A204.1 (cell line): ENCODE measurements around the gene CSNK2A3.
"Not testable (repeated sequence)": the region's sequence is repeated elsewhere in the genome, so short reads cannot be mapped to it uniquely, and the experiment has no call there.

Experiments
- FAIRE-seq: peaks from 2 replicates; lab custom pipeline; 2012; peaks lifted over from hg19 to GRCh38; lab: Jason Lieb, UNC

Gene CSNK2A3

DNA sequence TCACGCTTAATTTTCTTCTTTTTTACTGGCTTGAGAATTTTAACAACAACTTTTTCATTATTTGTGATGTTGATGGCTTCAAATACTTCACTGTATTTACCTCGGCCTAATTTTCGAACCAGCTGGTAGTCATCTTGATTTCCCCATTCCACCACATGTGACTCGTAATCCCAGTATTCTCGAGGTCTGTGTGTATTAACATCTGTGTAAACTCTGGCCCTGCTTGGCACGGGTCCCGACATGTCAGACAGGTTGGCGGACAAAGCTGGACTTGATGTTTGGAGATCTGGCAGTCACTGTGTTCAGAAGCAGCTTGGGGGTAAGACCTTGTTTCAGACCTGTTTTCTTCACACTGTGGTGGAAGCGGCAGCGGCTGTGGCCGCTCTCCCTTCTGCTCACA lies at the start of gene CSNK2A3:
CSNK2A3 (minus strand) TSS at position 373 of the 400 bp plus-strand sequence; CDS start at position 242, 131 bp downstream.
- FAIRE-seq, result not testable (repeated sequence)

DNA sequence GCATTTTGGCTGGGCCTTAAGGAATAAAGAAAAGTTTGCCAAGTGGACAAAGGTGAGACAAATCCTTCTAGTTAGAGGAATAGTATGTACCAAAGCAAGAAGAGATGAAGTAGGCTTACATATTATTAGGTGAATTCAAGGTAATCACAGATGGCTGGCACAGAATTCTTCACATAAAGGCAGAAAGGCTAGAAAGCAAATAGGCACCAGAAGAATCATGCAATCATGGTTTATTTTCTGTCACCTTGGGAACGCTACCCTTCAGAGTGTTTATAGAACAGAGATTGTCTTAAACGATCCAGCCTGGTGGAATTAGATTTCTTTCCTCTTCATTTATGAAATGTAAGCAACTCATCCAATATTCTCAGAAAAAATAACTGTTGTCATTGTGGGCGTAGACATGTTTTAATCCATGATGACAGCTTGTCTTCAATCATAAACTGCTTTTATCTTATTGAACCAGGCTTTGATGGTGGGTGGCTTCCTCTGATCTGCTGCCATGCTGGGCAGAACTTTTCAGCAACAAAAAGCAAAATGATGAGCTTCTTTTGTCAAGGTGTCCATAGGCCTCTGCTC lies 49.0 kb upstream of the CSNK2A3 start:
- no peak for FAIRE-seq

DNA sequence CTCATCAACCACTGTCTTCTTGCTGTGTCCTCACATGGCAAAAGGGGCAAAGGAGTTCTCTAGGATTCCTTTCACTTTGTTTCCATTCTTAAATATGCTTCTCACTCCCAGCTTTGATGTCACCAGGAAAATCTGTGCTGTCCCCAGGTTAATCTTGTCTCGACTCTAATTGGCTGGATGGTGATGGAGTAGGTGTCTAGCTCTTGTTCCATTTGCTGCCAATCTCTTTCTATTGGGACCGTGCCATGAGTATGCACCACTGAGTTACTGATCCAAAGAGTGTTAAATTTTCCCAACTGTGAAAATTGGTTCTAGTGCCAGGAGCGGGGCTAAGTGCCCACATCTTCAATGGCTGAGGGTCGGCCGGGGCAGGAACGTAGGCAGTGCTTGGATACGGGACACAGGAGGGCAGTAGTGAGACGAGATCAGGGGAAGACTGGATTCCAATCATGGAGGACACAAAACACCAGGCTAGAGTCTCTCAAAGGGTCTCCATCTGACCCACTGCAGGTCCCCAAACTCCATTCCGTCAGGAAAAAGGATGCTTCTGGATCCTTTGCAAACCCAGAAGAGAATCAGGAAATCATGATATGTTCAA lies 47.7 kb upstream of the CSNK2A3 start:
- FAIRE-seq, result no peak

DNA sequence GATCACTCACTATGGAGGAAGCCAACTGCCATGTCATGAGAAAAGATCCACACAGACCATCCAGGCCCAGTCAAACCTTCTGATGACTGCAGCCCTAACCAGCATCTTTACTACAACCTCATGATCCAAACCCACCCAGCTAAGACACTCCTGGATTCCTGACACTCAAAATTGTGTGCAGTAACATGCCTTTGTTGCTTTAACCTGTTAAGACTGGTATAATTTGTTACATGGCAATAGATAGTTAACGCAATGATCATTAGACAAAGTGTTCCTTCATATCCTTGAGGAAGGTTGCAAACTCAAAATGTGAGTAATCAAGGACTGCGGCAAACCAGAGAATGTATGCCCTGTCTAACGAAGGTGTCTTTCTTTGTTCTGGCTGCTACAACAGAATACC lies 47.1 kb upstream of the CSNK2A3 start:
- no peak for FAIRE-seq

DNA sequence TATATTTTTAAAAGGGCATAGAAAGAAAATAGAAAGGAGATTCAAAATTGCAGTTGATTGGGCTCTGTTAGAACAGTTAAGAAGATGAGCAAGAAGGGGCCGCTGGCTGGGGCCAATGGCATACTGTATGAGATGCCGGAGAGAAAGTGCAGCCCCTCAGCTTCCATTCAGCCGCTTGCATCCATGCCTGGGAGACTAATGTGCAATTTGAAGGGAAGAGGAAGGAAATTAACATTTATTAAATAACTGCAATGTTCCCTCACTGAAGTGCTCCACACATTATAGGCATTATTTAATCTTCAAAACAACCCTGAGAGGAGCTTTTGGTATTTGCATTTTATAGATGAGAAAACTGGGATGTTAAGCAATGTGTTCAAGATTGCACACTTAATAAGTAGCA lies 44.7 kb upstream of the CSNK2A3 start:
- FAIRE-seq, result no peak

DNA sequence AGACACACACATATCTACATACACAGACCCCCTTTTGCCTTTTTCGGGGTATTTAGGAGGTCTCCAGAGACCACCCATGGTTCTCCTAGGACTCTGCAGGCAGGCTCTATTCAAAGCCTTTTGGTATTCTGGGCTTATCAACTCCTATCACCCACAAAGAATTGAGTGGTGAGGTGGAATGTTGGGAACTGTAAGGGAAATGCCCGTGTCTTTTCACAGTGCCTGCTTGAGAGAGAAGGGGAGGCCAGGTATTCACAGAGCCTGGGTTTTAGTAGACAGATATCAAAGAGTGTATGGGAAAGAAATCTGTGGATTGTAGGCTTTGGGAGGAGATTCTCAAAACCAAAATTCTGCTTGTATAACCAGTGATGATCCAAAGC lies 44.0 kb upstream of the CSNK2A3 start:
- no peak for FAIRE-seq

DNA sequence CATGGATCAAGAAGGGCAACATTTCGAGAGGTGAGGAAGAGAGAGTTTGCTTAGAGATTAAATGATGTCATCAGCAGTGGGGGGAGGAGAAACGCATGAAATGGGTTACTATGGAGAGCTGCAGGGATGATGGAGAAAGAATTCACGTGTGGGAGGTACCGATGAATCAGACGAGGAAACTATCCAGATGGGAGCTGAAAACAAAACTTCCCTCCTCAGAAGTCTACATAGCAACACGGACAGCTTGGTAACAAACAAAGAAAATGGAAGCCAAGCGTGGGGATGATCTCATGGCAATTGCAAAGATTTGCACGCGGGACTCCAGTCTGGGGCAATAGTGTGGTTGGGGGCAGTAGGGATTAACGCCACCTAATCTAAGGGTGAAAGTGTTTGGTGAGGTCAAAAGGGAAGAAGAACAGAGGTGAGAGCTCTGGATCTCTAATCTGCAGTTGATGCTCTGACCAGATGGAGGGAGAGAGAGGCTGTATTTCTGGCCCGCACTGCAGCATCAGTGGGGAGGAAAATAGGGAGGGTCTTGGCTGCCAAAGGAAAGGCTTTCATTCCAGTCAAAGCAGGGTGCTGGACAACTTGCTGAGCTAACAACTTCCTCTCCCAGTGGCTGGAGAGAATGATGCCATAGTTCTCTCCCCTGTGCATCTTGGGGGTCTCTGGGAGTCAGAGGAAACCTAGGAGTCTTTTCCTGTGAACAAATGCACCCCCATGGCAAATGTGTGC lies 43.4 kb upstream of the CSNK2A3 start:
- no peak for FAIRE-seq

DNA sequence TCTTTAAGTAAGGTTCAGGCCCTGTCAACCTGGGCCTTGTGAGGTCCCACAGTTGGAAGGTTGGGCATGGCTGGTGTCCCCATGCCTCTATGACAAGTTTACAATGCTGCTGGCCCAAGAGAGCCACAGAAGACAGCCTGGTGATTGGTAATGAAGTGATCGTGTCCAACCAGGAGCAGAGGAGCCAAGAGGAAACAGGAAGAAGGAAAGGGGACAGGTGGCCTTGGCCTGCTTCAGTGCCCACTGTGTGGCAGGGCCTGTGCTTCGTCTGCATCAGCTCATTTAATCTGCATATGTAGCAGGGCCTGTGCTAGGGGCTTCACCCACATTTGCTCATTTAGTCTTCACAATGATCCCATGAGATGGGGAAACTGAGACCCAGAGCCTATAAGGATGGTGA lies 42.1 kb upstream of the CSNK2A3 start:
- no peak for FAIRE-seq

DNA sequence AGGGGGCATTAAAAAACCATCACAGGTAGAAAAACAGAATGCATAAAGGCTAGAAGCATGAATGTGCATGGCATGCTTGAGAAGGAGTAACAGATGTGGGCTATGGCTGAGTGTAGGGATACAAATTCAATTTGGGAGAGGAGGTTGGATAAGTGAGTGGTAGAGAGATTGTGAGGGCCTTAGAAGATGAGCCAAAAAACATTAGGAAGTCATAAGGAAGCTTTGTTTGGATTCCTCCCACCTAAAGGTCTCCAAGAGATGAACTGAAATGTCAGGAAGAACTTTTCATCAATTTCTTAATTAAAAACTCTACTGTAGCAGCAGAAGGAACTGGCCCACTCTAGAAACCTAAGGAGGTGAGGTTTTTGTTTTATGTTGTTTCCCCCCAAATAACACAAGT lies 41.2 kb upstream of the CSNK2A3 start:
- no peak for FAIRE-seq

DNA sequence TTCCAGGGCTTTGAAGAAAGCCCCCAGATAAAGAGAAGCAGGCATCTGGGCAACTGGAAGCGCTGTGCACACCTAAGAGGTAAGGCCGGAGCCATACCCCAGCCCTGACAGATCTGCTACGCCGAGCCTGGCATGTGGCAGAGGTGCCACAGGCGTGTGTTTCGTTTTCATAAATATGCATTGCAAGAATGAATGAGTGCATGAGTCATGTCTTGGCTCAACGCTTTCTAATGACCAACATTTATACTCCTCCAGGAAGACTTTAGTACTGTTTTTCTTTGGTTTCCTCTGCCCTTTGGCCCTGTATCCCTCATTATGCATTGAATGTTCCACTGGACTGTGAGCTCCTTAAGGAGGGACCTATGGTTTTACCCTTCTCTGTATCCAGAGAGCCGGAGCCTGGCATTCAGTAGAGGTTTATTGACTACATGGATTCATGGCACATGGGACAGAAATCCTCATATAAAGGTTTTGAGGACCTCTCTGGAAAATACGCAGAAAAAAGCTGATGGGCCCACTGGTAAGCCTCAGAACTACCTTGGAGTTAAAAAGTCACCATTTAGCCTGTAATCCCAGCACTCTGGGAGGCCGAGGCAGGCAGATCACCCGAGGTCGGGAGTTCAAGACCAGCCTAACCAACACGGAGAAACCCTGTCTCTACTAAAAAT lies 38.9 kb upstream of the CSNK2A3 start:
- no peak for FAIRE-seq

DNA sequence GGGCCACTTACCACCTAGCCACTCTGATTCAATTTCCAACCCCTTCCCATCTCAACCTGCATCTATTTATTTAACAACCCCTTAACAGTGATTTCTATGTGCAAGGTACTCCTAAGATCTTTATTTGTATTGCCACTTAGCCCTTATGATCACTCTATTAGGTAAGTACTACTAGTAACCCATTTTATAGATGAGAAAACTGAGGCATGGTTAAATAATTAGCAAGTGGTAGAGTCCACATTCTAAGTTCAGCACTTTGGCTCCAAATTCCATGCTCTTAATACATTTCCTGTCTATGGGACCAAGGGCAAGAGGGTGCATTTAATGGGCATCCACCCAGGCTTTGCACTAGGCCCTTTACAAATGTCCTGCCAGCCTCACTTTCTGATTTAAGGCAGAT lies 38.1 kb upstream of the CSNK2A3 start:
- FAIRE-seq, result no peak

DNA sequence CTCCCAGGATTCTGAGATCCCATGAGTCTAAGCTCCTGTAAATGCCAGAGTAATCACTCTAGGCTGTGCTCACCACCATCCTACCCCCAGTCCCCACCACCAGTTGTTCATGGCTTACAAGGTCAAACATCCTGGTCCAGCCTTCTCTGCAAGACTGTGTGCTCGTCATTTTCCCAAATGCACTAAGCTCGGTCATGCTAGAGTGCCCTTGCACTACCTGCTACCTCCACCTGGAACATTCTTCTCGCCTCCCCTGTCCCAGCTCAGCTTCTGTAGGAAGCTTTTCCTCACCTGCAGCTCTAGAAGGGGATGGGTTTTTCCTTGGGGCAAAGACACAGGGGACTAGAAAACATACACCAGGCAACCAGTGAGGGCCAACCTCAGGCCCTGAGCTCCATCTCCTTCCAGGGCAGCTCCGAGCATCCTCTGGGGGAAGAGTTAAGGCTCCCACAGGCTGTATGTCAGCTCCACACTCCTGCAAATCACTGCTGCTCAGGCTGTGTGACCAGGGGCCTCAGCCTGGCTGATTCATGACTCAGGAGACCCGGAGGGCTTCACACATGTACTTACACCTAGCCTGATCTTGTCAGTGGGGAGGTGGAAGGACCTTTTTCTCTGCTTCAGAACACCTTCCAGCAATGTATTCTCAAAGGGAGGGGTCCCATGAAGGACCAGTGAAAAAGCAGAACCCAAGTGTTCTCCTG lies 37.2 kb upstream of the CSNK2A3 start:
- no peak for FAIRE-seq

DNA sequence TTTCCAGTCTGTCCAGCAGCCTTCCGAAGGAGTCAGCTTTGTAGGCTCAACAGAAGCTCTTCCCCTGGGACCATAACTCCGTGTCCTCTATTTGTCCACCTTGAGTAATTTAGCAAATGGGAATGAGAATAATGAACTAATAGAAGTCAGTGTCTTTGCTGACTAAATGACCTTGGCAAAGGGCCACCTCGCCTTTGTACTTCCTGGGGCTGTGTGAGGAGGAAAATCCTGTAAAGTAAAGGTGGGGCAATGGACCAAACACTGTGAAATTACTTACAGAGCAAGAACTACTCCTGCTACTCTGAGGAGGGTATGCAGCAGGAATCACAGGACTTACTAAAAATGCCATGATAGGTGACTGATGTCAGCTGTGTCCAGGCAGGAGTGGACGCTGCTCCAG lies 36.2 kb upstream of the CSNK2A3 start:
- FAIRE-seq, result no peak

DNA sequence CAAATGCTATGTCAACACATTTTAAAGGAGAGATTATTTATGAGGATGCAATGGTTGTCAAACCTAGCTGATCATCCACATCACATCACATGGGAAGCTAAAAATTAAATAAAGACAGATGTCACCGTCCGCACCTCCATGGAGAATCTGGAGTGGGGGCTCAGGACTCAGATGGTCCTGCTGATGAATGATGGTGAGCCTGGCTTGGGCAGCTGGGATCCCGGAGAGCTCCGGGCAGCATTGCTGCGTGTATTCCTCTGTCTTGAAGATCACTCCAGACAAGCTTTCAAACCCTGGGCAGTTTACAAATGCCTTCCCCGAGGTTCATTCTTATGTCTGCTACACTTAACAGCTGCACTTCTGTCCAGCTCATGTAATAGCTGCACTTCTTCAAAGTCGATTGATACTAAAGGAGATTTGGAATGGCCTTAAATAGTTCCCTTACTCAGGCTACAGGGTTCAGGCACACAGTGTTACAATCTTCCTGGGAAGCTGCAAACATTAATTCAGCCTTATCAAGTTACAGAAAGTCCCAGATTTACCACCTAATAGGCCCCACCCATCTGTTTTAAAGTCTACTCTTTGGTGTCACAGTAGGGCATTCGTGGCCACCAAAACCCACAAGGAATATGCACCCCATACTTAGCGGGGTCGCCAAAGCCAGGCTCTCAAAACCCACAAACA lies 34.7 kb upstream of the CSNK2A3 start:
- no peak for FAIRE-seq

DNA sequence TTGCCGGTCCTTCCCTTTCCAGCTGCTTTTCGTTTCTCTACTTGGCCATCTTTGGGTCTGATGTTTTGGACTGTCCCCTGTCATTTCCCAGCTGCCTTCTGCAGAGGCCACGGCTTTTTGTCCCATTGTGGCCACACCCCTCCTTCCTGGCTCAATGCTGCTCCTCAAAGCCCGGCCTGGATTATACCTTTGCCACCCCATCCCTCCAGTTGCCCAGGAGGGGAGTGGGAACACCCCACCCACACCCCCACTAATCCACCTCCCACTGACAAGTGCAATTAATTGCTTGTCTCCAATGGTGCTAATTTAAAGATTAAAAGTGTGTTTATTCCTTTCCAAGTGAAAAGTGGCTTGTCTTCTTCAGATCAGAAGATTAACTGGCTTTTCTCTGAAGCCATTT lies 34.2 kb upstream of the CSNK2A3 start:
- no peak for FAIRE-seq

DNA sequence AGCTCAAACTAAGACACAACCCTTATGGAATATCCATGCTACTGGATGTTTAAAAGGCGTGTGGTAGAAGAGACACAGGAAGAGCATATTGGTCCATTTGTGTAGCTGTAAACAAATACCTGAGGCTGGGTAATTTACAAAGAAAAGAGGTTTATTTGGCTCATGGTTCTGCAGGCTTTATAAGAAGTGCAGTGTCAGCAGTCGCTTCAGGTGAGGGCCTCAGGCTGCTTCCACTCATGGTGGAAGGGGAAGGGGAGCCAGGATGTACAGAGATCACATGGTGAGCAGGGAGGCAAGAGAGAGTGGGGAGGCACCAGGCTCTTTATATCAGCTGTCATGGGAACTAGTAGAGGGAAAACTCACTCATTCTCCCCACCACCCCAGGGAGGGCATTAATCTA lies 31.8 kb upstream of the CSNK2A3 start:
- FAIRE-seq, result no peak

DNA sequence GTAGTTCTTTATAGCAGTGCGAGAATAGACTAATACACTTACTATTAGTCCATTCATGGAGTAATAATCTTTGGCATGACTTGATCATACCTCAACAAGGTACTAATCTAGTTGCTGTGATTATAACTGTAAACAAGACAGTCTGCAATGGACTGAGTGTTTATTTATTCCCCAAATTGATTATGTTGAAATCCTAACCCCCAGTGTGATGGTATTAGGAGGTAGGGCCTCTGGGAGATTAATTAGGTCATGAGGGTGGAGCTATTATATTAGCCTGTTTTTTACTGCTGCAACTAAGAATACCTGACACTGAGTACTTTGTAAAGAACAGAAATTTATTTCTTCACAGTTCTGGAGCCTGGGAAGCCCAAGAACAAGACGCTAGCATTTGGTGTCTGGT lies 30.9 kb upstream of the CSNK2A3 start:
- FAIRE-seq, result no peak

DNA sequence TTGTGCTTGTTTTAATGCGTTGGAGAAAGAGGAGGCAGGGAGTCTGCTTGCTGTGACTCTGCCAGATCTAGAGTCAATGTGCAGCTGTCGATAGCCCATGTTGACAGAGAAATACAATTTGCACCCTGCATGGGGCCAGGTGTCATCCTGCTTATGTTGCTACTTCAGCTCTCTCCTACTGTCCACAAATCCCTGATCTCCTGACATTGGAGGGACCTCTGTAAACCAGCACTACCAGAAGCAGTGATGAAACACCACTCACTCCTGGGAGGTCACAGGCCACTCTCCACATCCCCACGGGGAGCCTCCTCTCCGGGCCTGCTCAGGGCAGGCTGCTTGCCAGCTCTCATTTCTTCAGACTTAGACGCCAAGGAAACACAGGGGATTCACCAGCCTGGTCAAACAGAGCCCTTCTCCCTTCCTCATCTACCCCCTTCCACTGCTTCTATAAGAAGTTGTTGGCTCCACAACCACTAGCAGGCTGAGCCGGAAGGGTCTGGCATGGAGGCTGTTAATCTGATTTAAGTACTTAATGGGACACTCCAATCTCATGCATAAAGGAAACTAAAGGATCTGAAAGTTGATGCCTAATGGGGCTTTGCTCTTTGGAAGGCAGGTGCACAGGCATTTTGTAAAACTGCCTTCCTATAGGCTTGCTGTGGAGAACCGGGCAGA lies 29.9 kb upstream of the CSNK2A3 start:
- FAIRE-seq, result no peak

DNA sequence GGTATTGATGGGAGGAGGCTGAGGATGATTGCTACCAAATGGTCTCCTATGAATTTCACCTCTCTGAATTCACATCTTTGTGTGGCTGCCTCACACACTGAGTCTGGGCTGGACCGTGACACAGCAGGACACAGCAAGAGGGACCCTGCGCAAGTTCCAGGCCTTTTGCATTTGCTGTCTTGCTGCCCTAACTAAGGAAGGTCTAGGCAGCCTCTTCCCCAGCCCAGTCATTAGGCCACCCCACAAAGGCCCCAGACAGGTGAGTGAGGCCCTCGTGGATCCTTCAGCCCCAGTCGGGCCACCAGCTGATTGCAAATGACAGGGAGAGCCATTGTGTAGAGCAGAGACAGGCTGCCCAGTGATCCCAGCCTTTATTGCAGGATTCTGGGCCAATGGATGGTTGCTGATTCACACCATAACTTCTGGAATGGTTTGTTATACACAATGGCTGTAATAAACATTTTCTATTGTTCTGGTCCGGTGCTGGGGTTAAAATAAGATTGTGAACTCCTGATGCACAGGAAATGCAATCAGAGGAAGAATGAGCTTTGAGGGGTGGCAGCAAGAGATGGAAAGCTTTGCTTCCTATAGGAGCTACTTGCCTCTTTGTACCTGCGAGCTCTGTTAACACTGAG lies 28.5 kb upstream of the CSNK2A3 start:
- no peak for FAIRE-seq

DNA sequence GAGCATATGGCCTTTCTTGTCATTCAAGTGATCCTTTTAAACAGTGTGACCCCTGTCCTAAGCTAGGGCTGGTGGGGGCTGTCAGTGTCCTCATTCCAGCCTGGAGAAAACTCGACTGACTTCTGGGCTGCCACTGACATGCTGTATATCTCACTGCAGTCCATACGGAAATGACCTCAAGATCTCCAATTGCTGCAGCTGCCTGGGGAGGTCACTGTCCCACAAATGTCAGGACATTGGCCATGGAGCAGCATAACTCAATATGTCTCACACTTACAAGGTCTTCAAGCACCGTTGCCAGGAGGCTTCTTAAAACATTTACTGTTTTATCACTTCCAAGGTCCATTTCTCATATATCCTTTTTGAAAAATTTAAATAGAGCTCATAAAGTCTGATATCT lies 27.8 kb upstream of the CSNK2A3 start:
- FAIRE-seq, result no peak

DNA sequence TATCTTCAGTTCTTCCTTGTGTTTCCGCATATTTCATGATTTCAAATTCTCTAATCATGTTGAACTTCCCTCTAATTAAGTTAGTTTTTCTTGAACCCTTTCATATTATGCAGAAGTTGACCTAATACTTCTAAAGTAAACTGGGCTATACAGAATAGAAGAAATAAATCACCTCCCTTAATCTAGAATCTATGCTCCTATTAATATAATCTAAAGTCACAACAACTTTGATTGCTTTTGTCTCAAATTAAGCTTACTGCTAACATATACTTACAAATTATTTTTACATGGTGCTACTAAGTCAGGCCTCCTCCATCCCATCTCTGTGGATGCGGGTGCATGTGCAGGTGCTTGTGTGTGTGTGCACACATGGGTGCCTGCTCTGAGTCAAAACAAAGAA lies 27.3 kb upstream of the CSNK2A3 start:
- FAIRE-seq, result no peak
